Measurements from ENCODE around the gene INO80D. TPM values are rescaled to one million over a fixed set of nuclear protein-coding genes. Genes with fewer than 3 reads are reported as not detected.

INO80D gene
- total and polyA plus RNA-seq, 11 donors, result 2.9 to 21.7 (median 14.7) TPM

DNA sequence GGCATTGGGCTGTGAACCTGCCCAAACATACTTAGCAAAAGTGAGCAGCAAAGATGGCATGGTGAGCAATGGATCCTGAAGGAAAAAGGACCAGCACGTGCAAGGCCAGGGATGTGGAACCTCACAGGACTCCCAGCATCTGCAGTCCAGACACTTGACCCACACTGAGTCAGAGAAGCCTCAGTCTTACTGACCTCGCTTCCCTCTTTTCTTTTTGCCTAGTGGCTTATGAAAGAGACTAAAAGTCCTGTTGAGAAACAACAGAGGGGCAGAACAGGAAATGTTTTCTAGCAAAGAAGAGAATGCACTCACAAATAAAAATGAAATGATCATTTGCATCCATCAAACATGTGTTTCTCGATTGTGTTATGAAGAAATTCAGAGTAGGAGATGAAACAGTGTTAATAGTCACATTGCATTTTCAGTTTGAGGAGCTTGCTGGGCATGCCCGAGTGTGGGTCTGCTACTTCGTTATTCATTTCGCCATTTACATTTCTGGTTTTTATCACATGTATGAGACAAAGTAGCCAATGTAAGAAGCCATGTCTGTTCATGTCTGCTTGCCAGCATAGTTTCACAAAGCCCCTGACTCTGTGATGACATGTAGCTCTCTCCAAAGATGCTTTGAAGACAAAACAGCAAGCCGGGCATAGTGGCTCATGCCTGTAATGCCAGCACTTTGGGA, 118.4 kb downstream of the INO80D start:
- H3K27ac ChIP-seq, result no peak overlapping the region
- DNase-seq (no peak), ATAC-seq (no peak)
- no peaks in the 10 kb centered on the region for H3K36me3 ChIP-seq
- WGBS, 4 donors, result 78 to 82% (median 80%) methylated on average over 7 of the region's 7 CpGs
- no peak for TF ChIP-seq POLR2A (IDR thresholded peaks at IDR 0.05)
- TF ChIP-seq, protein P1, sequence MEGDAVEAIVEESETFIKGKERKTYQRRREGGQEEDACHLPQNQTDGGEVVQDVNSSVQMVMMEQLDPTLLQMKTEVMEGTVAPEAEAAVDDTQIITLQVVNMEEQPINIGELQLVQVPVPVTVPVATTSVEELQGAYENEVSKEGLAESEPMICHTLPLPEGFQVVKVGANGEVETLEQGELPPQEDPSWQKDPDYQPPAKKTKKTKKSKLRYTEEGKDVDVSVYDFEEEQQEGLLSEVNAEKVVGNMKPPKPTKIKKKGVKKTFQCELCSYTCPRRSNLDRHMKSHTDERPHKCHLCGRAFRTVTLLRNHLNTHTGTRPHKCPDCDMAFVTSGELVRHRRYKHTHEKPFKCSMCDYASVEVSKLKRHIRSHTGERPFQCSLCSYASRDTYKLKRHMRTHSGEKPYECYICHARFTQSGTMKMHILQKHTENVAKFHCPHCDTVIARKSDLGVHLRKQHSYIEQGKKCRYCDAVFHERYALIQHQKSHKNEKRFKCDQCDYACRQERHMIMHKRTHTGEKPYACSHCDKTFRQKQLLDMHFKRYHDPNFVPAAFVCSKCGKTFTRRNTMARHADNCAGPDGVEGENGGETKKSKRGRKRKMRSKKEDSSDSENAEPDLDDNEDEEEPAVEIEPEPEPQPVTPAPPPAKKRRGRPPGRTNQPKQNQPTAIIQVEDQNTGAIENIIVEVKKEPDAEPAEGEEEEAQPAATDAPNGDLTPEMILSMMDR (IDR thresholded peaks at IDR 0.05), result no peak
- no peaks in the 10 kb centered on the region for H3K9me3 ChIP-seq
- no peak overlapping the region for H3K4me3 ChIP-seq
- H3K27me3 ChIP-seq, result no peaks in the 10 kb centered on the region
- intact Hi-C loops (cut with DNase I), result no loop called here
- H3K4me1 ChIP-seq, result no peaks in the 10 kb centered on the region

DNA sequence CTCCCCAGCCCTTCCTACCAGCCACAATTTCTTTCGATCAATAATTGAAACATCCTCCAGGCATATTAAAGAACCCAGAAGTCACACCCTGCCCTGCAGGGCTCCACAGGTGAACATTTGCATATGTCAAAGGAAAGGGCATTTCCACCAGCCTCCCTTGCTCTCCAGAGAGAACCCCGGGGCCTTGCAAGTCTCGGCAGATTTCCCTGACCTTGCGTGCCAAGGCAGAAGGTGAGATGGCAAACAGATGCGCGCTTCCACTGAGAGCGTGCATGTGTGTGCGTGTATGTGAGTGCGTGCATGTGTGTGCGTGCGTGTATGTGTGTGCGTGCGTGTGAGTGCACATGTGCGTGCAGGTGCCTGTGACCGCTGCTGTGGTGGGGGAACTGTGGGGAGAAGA, 120.3 kb downstream of the INO80D start:
- ATAC-seq (no peak), DNase-seq (no peak)
- Histone ChIP-seq H3K4me1 (no peaks in the 10 kb centered on the region), H3K9me3 (no peaks in the 10 kb centered on the region), H3K27me3 (no peaks in the 10 kb centered on the region), H3K27ac (no peak overlapping the region), H3K36me3 (no peaks in the 10 kb centered on the region), H3K4me3 (no peak overlapping the region)
- TF ChIP-seq POLR2A (IDR thresholded peaks at IDR 0.05), result no peak
- TF ChIP-seq, protein P1 (IDR thresholded peaks at IDR 0.05), result no peak
- WGBS, 4 donors, result 92 to 93% (median 93%) methylated on average over 15 of the region's 15 CpGs
- intact Hi-C loops (cut with DNase I), result no loop called here

DNA sequence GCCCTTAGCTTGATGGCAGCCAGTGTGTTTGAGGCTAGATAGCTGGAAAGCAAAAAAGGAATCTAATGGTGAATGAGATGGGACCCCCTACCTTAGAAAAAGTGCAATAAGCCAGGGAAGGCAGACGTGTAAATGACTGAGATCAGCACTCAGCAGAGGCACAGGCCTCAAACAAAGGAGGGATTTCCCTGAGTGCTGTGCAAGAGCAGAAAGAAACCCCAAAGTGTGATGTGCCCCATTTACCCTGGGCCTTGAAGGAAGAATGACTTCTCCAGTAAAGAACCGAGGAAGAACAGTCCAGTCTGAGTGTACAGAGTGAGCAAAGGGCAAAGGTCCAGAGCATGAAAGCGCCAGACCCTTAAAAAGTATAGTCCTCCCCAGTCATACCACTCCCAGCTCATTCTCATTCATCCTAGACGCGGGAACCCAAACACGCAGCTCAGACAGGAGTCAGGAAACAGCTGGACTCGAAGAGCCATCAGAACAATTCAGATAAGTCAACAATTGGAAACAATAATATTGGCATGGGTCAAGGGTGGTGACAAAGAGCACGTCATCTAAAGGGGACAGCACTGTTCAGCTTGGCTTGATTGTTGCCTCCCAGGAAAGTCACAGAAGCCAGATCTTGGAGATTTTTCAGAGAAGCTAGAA, 121.7 kb downstream of the INO80D start:
- no peaks in the 10 kb centered on the region for H3K27me3 ChIP-seq
- no peaks in the 10 kb centered on the region for H3K9me3 ChIP-seq
- ATAC-seq, result no peak
- WGBS, 4 donors, result 61 to 69% (median 65%) methylated on average over 8 of the region's 8 CpGs
- no peak overlapping the region for H3K27ac ChIP-seq
- no peaks in the 10 kb centered on the region for H3K4me1 ChIP-seq
- no peaks in the 10 kb centered on the region for H3K36me3 ChIP-seq
- TF ChIP-seq POLR2A (IDR thresholded peaks at IDR 0.05), result no peak
- TF ChIP-seq, protein P1 (IDR thresholded peaks at IDR 0.05), result no peak
- no peak for DNase-seq
- no peak overlapping the region for H3K4me3 ChIP-seq
- intact Hi-C loops (cut with DNase I), result no loop called here

DNA sequence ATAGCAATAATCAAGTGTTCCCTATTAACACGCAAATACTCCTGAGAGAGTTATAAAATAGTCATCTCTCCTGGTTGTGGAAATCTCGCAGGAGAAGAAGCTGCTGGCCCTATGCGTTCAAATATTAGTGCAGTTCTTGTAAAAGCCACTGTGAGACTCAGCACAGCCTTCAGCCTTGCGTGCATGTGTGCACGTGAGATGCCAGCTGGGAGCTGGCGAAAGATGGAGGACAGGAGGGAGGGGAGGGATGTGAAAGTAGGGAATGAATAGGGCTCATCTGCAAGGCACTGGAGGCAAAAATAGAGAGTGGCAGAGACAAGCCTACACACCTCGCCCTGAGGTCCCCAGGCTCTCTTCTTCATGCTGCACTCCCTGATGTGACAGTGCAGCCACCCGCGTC, 126.5 kb downstream of the INO80D start:
- Histone ChIP-seq H3K27ac (no peak overlapping the region), H3K27me3 (no peaks in the 10 kb centered on the region), H3K9me3 (no peaks in the 10 kb centered on the region), H3K4me1 (no peaks in the 10 kb centered on the region), H3K36me3 (no peaks in the 10 kb centered on the region), H3K4me3 (no peak overlapping the region)
- 89 to 93% (median 91%) methylated on average over 9 of the region's 9 CpGs for WGBS, 4 donors
- TF ChIP-seq POLR2A (IDR thresholded peaks at IDR 0.05), result no peak
- TF ChIP-seq, protein P1 (IDR thresholded peaks at IDR 0.05), result no peak
- DNase-seq (no peak), ATAC-seq (no peak)
- intact Hi-C loops (cut with DNase I), result loop anchor here in 1 of 10 donors (5.0 kb wide), 1 partner anchor 1617 kb away; no protein-coding TSS in a partner anchor

Data from heart left ventricle (tissue), 16 donors.